Mucosa of descending colon (tissue), 3 donors: ENCODE results near the gene LY6G6F. TPM values are rescaled to one million over a fixed set of nuclear protein-coding genes. Genes with fewer than 3 reads are reported as not detected.

ENCODE experiments used
- ATAC-seq: fragments of 200-7000 bp; cut with Tn5 transposase; one replicate; pipeline ENCODE4 v1.9.1; 2020; ENCODE audit warnings: mild to moderate bottlenecking, moderate library complexity
- DNase-seq, 3 donors: peaks; one replicate each; pipeline ENCODE4 v3.0.0-alpha.2; 2020
- H3K36me3 ChIP-seq: fragments of 200-600 bp; one replicate; pipeline ENCODE4 v1.8.0; 2021; ENCODE audit warnings: low read depth, mild to moderate bottlenecking
- H3K4me1 ChIP-seq: fragments of 200-600 bp; one replicate; pipeline ENCODE4 v1.8.0; 2021; ENCODE audit warnings: low read depth, mild to moderate bottlenecking
- H3K4me3 ChIP-seq: fragments of 200-600 bp; one replicate; pipeline ENCODE4 v1.8.0; 2021; ENCODE audit warnings: mild to moderate bottlenecking
- H3K9me3 ChIP-seq: fragments of 200-600 bp; one replicate; pipeline ENCODE4 v1.8.0; 2021; ENCODE audit warnings: mild to moderate bottlenecking
- CTCF ChIP-seq: fragments of 200-600 bp; IDR thresholded peaks from one replicate; pipeline ENCODE4 v1.8.0; 2022; ENCODE audit warnings: antibody characterized with exemption, mild to moderate bottlenecking
- intact Hi-C, 2 donors: fragments of 100-400 bp; cut with DNase I in 1 of 2; cut with micrococcal nuclease in 1 of 2; formaldehyde crosslinking; loops; one replicate each; pipeline versions ENCODE4 v1.11.0 to v1.11.1; 2022; cut with DNase I, micrococcal nuclease
- total RNA-seq, 3 donors: library from RNA; stranded (reverse); fragmentation: NEBNext Ultra II Directional in 2 of 3; extraction: Animal tissue kit (Norgen Biotek cat#: 25700) in 2 of 3; gene quantifications; one replicate each; pipeline versions ENCODE4 v1.2.1 to v1.2.4, GENCODE V29; 2021 to 2023
- donor health status: DM: no; HTN: no; CAD: no; lungs with moderate emphysema.
- donor health status: DM: no; HTN: no; CAD: no.
- donor health status: DM: no; HTN: yes; CAD: no.

LY6G6F gene
- total RNA-seq, 3 donors from 2014 or later, result not detected

- peak; percentile 89 to 93 (median 91) for DNase-seq
- intact Hi-C loops, result no loop called here
- Histone ChIP-seq H3K4me3 (peak within 1 kb of the TSS; percentile 59), H3K36me3 (no peaks in the 10 kb centered on the region), H3K4me1 (peaks cover 44% of the 10 kb centered on the region), H3K9me3 (no peaks in the 10 kb centered on the region)
- no peak for TF ChIP-seq CTCF
- ATAC-seq, result peak; percentile 81
These were observed 46.0 kb upstream of the LY6G6F start, which contains the start of gene C6orf47 for GRCh38 chr6:31660381-31661261. TSS of gene C6orf47 (minus strand) at chr6:31660778. CDS start at chr6:31659947, 831 bp downstream.

- Histone ChIP-seq H3K36me3 (no peaks in the 10 kb centered on the region), H3K9me3 (no peaks in the 10 kb centered on the region), H3K4me1 (peaks cover 37% of the 10 kb centered on the region), H3K4me3 (no peak overlapping the region)
- DNase-seq, result no peak
- no peak for TF ChIP-seq CTCF
- no peak for ATAC-seq
- intact Hi-C loops, result no loop called here
These were observed 45.2 kb upstream of the LY6G6F start for GRCh38 chr6:31661262-31662123.

GRCh38 chr6:31662124-31662723 is 44.4 kb upstream of the LY6G6F start:
- DNase-seq (no peak), ATAC-seq (no peak)
- H3K4me1 ChIP-seq, result peaks cover 45% of the 10 kb centered on the region
- no peaks in the 10 kb centered on the region for H3K36me3 ChIP-seq
- TF ChIP-seq CTCF, result no peak
- intact Hi-C loops, result no loop called here
- H3K4me3 ChIP-seq, result no peak overlapping the region
- no peaks in the 10 kb centered on the region for H3K9me3 ChIP-seq

GRCh38 chr6:31663126-31663960 is 43.3 kb upstream of the LY6G6F start:
- Histone ChIP-seq H3K4me3 (no peak overlapping the region), H3K4me1 (peaks cover 42% of the 10 kb centered on the region), H3K9me3 (no peaks in the 10 kb centered on the region), H3K36me3 (no peaks in the 10 kb centered on the region)
- DNase-seq (no peak), ATAC-seq (no peak)
- TF ChIP-seq CTCF, result no peak
- intact Hi-C loops, result no loop called here
